Ishikawa (cell line): Measurements from ENCODE around the gene CACNA2D3.

Experiments used
- CEBPB ChIP-seq: IDR thresholded peaks from 2 replicates; pipeline ENCODE4 v1.6.1; 2012
- EP300 ChIP-seq: IDR thresholded peaks from 2 replicates; pipeline ENCODE4 v1.6.1; 2012; ENCODE audit warnings: borderline replicate concordance
- TCF12 ChIP-seq: IDR thresholded peaks from 2 replicates; pipeline ENCODE4 v1.6.1; 2012; ENCODE audit warnings: low read depth

DNA sequence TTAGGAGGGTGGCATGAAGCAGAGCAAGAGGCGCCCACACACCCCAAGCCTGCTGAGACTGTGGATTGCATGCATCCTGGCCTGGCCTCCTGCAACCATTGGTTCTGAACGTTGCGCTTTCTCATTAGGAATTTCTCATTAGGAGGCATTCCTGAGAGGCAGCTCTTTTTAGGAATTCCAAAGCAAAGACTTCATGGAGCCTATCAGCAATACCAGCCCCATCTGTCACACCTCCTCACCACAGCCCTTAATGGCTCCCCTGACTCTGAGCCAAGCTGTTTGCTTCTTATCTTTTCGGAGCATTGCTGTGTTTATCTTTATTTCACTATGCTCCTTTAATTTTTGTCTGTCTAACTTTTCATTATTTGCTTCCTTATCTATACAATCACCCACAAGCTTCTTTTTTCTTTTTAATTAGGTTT lies 226.9 kb downstream of the CACNA2D3 start:
- no peak for TF ChIP-seq EP300
- no peak for TF ChIP-seq TCF12
- TF ChIP-seq CEBPB = no peak
